IPS DF 6.9 (cell line): ENCODE measurements around the gene ASF1B.

Experiments used
- DNase-seq: peaks from one replicate; pipeline ENCODE4 v3.0.0-alpha.2; 2013; ENCODE audit warnings: low read depth, low spot score
- H3K27ac ChIP-seq: one replicate; pipeline ENCODE4 v1.5.1; 2013; ENCODE audit warnings: low read length, control low read depth
- H3K27me3 ChIP-seq: 2 replicates; pipeline ENCODE4 v1.6.1; 2013; ENCODE audit warnings: mild to moderate bottlenecking, low read length; ENCODE audit not compliant: control insufficient read depth, insufficient read depth
- H3K36me3 ChIP-seq: 2 replicates; pipeline ENCODE4 v1.6.1; 2013; ENCODE audit warnings: low read length; ENCODE audit not compliant: control insufficient read depth, insufficient read depth
- H3K4me1 ChIP-seq: 2 replicates; pipeline ENCODE4 v1.6.1; 2013; ENCODE audit warnings: low read length; ENCODE audit not compliant: control insufficient read depth, insufficient read depth
- H3K4me3 ChIP-seq: 2 replicates; pipeline ENCODE4 v1.5.1; 2013; ENCODE audit warnings: mild to moderate bottlenecking, low read length
- H3K9me3 ChIP-seq: 2 replicates; pipeline ENCODE4 v1.6.1; 2013; ENCODE audit warnings: low read length, inconsistent platforms; ENCODE audit not compliant: control insufficient read depth, insufficient read depth
- WGBS: extraction: QIAGEN DNeasy Blood & Tissue Kit; methylation state at CpG from one replicate; pipeline ENCODE4 v1.1.7; 2013; ENCODE audit warnings: mixed read lengths, missing lambda C conversion rate; ENCODE audit not compliant: insufficient read length, insufficient coverage; 5-methylcytosine and 5-hydroxymethylcytosine counted together

The ASF1B gene

DNA sequence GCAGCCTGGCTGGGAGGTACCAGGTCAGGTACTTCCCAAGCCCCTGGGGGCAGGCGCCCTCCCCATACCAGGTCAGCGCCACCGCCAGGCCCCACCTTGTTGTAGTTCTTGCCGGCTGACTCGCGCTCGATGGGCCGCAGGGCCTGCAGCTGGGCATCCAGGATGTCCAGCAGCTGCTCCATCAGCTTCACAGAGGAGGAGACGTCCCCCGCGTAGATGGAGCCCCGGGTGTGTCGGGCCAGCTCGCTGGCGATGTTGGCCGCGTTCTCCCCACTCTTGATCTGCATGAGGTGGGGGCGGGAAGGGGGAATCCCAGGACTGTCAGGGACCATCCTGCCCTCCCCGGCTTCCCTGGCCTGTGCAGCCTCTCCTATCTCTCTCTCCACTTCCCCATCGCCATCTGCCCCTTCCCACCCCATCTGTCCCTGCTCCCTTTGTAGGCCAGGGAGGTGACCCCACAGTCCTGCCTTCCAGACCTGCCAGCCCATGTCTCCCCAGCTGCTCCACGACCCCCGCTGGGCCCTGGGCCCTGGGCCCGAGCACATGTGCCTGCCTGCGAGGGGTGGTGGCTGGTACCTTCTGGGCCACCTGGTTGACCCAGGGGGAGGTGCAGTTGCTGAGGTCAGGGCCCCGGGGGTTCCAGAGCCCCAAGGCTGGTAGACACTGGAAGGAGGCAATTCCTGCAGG is 23.8 kb upstream of the ASF1B start:
- H3K27me3 ChIP-seq: no peaks in the 10 kb centered on the region
- no peaks in the 10 kb centered on the region for H3K9me3 ChIP-seq
- DNase-seq: no peak
- no peak overlapping the region for H3K27ac ChIP-seq
- H3K36me3 ChIP-seq: peaks cover 66% of the 10 kb centered on the region
- no peak overlapping the region for H3K4me3 ChIP-seq
- no CpG with 5 or more reads among the region's 25 CpGs for WGBS
- H3K4me1 ChIP-seq: no peaks in the 10 kb centered on the region; the same call in 1 of the 2 replicates

DNA sequence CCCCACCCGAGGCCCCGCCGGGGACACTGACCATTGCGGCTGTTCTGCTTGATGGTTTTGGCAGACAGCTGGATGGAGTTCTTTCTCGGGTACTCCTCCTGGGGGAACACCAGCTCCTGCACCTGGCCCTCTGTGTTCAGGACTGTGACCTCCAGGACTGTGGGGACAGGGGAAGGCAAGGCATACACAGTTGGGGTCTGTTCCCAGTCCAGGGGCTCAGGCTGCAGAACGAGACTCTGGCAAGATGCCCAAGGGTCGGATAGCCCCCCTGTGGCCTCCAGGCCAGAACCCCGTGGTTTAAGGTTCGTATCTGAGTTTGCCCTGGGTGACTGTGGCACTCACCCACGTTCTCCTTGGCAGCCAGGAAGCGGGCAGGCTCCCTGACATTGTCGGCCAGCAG is 22.7 kb upstream of the ASF1B start:
- Histone ChIP-seq H3K27me3 (no peaks in the 10 kb centered on the region), H3K27ac (no peak overlapping the region), H3K9me3 (no peaks in the 10 kb centered on the region), H3K4me1 (no peaks in the 10 kb centered on the region; the same call in 1 of the 2 replicates), H3K4me3 (no peak overlapping the region), H3K36me3 (peaks cover 68% of the 10 kb centered on the region)
- no peak for DNase-seq
- no CpG with 5 or more reads among the region's 12 CpGs for WGBS

DNA sequence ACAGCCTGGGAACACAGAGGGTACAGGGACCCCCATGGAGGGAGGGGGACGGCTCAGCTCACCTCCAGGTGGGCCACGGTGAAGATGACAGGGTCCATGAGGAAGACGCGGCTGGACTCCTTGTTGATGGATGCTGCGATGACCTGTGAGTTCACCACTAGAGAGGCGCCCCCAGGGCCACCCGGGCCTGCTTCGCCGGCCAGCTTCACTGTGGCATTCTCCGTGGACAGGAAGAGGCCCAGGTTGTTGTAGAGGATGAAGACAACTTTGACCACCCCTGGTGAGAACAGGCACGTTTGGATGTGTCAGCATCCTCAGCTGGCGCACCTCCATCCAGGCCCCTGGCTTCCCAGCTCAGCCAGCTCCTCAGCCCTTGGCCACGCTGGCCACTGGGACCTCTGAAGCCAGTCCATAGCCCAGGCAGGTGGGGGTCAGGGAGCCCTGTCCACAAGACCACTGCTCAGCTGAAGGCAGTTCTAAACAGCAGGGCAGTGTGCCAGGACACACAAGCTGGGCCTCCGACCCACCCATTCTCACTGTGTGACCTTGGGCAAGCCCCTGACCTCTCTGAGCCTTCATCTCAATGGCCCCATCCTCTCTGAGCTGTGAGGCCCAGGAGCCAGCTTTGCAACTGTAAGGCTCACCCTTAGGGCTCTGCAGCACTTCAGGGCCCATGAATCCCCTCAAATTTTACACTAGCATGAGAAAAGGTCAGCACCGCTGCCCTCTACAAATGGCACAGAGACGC is 22.1 kb upstream of the ASF1B start:
- H3K9me3 ChIP-seq: no peaks in the 10 kb centered on the region
- no peak for DNase-seq
- H3K27ac ChIP-seq: no peak overlapping the region
- no peaks in the 10 kb centered on the region; the same call in 1 of the 2 replicates for H3K4me1 ChIP-seq
- H3K4me3 ChIP-seq: no peak overlapping the region
- H3K27me3 ChIP-seq: no peaks in the 10 kb centered on the region
- WGBS: no CpG with 5 or more reads among the region's 16 CpGs
- peaks cover 69% of the 10 kb centered on the region for H3K36me3 ChIP-seq

DNA sequence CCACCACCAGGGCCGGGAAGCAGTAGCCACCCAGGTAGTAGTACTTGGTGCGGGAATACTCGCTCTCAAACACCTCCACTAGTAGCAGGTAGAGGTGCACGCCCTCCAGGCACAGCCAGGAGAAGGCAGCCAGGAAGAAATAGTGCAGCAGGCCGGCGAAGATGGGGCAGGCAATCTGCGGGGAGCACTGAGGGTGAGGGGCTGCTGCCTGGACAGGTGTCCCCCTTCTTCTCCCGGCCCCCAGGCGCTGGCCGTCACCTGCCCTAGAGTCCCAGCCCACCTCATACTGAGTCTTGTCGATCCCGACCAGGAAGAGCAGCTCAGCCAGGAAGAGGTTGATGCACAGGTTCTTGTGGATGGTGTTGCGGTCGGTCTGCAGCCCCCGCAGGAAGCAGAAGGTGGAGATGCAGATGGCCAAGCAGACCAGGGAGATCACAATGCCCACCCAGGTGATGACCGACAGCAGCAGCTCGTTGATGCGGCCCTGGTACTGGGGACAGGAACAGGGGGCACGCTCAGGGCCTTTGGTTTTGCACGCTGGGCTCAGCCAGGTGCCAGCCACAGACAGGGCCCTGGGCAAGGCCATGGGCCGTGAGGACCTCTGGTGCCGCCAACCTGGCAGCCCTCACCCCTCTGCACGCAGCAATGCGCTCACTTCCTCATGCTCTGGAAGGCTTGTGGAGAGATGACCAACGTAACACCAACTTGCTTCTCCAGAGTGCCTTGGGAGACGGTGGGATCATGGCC is 20.8 kb upstream of the ASF1B start:
- no peak overlapping the region for H3K27ac ChIP-seq
- no peaks in the 10 kb centered on the region for H3K27me3 ChIP-seq
- DNase-seq: no peak
- no peaks in the 10 kb centered on the region for H3K9me3 ChIP-seq
- peaks cover 69% of the 10 kb centered on the region for H3K36me3 ChIP-seq
- H3K4me1 ChIP-seq: no peaks in the 10 kb centered on the region; the same call in 1 of the 2 replicates
- no CpG with 5 or more reads among the region's 26 CpGs for WGBS
- no peak overlapping the region for H3K4me3 ChIP-seq

DNA sequence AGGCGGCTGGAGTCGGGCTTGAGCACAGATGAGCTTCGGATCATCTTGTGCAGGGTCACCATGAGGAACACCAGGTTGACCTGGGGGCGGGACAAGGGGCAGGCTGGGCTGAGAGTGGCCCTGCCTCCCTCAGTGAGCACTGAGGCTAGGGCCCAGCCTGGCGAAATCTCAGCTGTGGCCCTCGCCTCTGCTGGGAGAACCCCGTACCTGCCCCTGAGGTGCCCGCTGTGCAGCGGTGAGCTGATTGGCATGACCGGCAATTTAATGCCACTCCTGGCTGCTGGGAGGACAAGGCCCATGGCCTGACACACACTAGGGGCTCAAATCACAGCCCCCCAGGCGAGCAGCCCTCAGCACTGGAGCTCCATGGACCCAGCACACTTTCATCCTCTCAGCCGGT is 19.7 kb upstream of the ASF1B start:
- H3K36me3 ChIP-seq: peaks cover 62% of the 10 kb centered on the region
- no peaks in the 10 kb centered on the region; the same call in 1 of the 2 replicates for H3K4me1 ChIP-seq
- no CpG with 5 or more reads among the region's 12 CpGs for WGBS

DNA sequence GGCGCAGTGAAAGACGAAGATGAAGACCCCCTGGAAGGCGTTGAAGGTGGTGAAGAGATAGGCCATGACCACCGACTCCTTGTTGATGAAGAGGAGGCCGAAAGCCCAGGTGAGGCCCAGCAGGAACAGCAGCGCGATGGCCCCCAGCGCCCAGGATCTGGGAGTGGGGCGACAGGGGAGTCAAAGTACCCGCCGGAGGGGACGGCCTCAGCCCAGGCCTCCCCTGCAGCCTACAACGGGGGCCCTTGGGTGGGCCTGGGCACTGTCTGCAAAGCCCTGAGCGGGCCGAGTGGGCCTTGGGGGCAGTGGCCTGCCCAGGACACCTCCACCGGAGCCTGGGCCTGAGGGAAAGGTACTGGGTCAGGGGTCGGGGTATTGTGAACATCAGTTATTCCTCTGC is 19.0 kb upstream of the ASF1B start:
- Histone ChIP-seq H3K27ac (no peak overlapping the region), H3K9me3 (no peaks in the 10 kb centered on the region), H3K4me3 (no peak overlapping the region), H3K36me3 (peaks cover 59% of the 10 kb centered on the region), H3K4me1 (no peaks in the 10 kb centered on the region; the same call in 1 of the 2 replicates), H3K27me3 (no peaks in the 10 kb centered on the region)
- DNase-seq: no peak
- WGBS: no CpG with 5 or more reads among the region's 17 CpGs

More for the DNA sequence above, 19.7 kb upstream of the ASF1B start:
- no peak for DNase-seq
- no peak overlapping the region for H3K4me3 ChIP-seq
- no peak overlapping the region for H3K27ac ChIP-seq
- H3K27me3 ChIP-seq: no peaks in the 10 kb centered on the region
- no peaks in the 10 kb centered on the region for H3K9me3 ChIP-seq

DNA sequence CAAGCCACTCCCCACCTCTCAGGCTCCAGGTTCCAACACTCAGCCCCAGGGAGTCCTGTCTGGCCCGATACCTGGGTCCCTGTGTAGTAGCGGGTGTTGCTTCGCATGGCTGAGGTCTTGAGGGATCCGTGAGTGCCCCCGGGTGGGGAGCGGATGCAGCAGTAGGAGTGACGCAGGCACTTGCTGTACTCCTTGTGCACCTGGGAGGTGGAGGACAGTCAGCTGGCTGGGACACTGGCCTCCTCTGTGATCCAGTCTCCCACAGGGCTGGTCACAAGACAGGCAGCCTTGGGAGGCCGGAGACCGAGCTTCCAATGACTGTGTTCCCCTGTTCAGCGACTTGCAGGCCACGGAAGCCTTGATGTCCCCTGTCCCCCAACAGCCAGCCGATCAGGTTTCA is 16.3 kb upstream of the ASF1B start:
- Histone ChIP-seq H3K9me3 (no peaks in the 10 kb centered on the region), H3K36me3 (peaks cover 34% of the 10 kb centered on the region), H3K4me1 (peaks cover 3% of the 10 kb centered on the region; the same call in 1 of the 2 replicates), H3K27me3 (no peaks in the 10 kb centered on the region), H3K27ac (no peak overlapping the region), H3K4me3 (no peak overlapping the region)
- no CpG with 5 or more reads among the region's 12 CpGs for WGBS
- no peak for DNase-seq

DNA sequence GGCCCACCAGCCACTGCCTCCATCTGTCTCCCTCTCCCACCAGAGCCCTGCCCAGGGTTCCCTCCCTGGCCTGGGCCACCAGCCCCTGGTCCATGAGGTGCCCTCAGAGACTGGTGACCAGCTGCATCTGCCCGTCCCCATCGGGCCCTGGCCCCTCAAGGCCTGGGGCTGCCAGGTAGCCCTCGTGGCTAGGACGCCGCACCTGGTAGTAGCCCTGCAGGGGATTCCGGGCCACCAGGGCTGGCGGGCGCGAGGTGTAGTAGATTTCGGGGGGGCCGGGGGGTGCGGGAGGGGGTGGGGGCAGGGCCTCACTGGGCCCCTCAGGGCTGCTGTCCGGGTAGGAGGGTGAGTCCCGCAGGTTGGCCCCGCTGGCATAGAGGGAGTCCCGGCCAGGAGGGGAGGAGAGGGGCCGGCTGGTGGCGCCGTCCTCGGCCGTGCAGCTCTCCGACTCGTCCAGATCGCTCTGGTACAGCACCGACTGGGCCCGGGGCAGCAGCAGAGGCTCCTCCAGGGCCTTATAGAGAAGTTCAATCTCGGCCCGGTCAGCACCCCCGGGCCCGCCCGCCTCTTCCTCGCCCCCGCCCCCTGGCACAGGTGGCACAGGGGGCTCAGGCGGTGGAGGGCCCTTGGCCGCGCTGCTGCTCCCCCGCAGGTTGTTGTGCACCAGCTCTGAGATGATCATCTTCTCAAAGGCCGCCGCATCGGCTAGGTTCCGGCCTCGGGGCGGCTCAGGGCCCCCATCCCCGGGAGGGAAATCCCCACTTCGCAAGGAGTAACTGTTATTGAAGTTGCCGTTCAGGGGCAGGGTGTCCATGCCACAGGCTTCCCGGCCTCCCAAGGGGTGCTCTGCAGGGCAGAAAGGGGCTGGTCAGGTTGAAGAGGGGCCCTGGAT is 14.6 kb upstream of the ASF1B start:
- H3K4me3 ChIP-seq: no peak overlapping the region
- no peaks in the 10 kb centered on the region for H3K27me3 ChIP-seq
- no CpG with 5 or more reads among the region's 47 CpGs for WGBS
- peaks cover 18% of the 10 kb centered on the region for H3K36me3 ChIP-seq
- no peak overlapping the region for H3K27ac ChIP-seq
- no peaks in the 10 kb centered on the region for H3K9me3 ChIP-seq
- peaks cover 3% of the 10 kb centered on the region; the same call in 1 of the 2 replicates for H3K4me1 ChIP-seq
- no peak for DNase-seq

DNA sequence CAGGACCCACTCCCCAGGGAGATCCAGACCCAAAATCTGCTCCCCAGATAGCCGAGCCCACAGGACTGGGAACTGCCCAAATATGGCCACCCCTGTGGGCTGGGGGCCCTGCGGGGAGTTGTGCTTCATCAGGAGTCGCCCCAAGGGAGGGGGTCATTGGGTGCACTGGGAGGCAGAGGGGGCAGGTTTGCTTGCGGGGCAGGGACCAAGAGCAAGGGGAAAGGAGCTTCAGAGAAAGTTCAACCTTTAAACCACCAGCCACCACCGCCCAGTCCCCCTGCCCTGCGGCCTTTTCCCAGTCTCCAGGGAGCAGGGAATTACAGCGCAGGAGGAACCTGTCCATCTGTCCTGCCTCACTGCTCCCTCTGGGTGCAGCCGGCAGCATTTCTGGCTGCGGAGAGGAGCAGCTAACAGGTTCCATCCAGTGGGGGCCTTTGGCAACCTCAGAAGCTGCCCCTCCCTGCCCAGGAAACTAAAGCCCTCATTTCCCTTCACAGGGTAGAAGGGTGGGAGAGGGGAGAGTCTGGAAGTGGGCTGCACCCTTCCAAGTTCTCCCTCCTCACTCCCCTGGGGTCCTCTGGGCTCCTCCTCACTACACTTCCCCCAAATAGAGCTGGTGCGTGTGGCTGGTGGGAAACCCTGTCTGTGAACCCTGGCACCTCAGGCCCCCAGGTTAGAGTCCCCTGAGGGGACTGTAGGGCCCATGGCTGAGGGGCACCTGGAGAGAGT is 13.8 kb upstream of the ASF1B start:
- peaks cover 15% of the 10 kb centered on the region for H3K36me3 ChIP-seq
- peaks cover 3% of the 10 kb centered on the region; the same call in 1 of the 2 replicates for H3K4me1 ChIP-seq
- no peak overlapping the region for H3K4me3 ChIP-seq
- no peak for DNase-seq
- H3K27ac ChIP-seq: no peak overlapping the region
- WGBS: no CpG with 5 or more reads among the region's 10 CpGs
- H3K9me3 ChIP-seq: no peaks in the 10 kb centered on the region
- no peaks in the 10 kb centered on the region for H3K27me3 ChIP-seq
